Melanocyte of skin (primary cell): ENCODE data around the gene ABI3BP. TPM values are rescaled to one million over a fixed set of nuclear protein-coding genes. Genes with fewer than 3 reads are reported as not detected.

Experiments
- small RNA-seq, 2 donors: library from RNA; depleted of rRNA; stranded (forward); fragments of <200 nt; gene quantifications; one replicate each; pipeline ENCODE3, GENCODE V24; 2012
- total RNA-seq, 2 donors: library from RNA; depleted of rRNA; stranded (reverse); fragments of >200 nt; gene quantifications; 2 replicates each; pipeline ENCODE4 v1.2.3, GENCODE V29; 2012

Gene ABI3BP
- total RNA-seq, result under 1 TPM; under 0.01 to 0.33 TPM

DNA sequence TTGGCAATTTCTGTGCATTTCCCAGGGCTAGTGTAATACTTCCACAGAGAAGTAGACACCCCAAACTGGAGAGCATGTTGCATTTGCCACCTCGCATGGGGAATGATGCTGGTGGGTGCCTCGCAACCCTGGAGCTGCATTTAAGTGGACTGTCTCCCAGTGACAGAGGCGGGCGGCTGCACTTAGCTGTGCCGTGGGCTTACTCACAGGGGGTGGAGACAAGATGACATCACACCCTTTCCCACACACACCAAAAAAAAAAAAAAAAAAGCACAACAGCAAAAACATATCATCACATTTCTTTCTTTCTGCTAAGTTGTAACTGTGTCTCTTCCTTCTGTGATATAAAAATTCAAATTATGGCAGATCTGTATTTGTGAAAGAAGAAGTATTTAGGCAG is at the start of gene ABI3BP:
Gene ABI3BP (minus strand): TSS at position 113 of the 400 bp plus-strand sequence. CDS start 37 bp downstream, at position 76.

GRCh38 chr3:100708989-100709841 is 284.0 kb downstream of the ABI3BP start, which contains the start of gene TFG:
Gene TFG (plus strand): TSS chr3:100709494. CDS start chr3:100713686, 4,192 bp downstream.

Small RNAs within 50 kb of the gene (small RNA-seq; reads per million reads assigned to genes)
- gene RNU6-865P, result 0 to 0.06 reads per million in 2 donors
